OCI-LY1 (cell line): ENCODE results near the gene ARID3C.

Source experiments
- EZH2 ChIP-seq: fragments of 200-600 bp; sonication (generic), shearing (Covaris generic); IDR thresholded peaks from 2 replicates; pipeline ENCODE4 v1.8.0; 2017; ENCODE audit warnings: borderline replicate concordance, mixed run types, mild to moderate bottlenecking, antibody characterized with exemption, low read length, moderate library complexity, mixed read lengths
- TF ChIP-seq, protein P1 (sequence below): fragments of 200-600 bp; sonication (generic), shearing (Covaris generic); IDR thresholded peaks from 2 replicates; pipeline ENCODE4 v1.5.1; 2017; ENCODE audit warnings: mild to moderate bottlenecking, antibody characterized with exemption, low read length, moderate library complexity, mixed read lengths

DNA sequence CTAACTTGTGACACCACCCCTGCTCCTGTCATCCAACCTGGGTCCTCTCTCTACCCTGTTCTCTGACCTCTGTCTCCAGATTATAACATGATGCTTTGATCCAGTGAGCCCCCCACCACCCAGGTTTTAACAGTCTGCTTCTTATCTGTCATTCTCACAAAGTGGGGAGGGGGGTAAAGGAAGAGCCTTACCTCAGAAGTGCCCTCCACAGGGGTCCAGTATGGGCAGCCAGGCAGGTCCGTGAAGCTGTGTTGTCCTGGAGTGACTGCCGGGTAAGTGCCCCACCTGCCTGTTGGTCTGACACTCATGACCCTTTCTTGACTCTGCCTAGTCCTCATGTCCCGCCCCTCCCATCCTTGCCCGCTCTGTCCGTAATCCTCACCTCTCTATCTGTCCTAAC lies 26.5 kb upstream of the ARID3C start:
- TF ChIP-seq, protein P1, sequence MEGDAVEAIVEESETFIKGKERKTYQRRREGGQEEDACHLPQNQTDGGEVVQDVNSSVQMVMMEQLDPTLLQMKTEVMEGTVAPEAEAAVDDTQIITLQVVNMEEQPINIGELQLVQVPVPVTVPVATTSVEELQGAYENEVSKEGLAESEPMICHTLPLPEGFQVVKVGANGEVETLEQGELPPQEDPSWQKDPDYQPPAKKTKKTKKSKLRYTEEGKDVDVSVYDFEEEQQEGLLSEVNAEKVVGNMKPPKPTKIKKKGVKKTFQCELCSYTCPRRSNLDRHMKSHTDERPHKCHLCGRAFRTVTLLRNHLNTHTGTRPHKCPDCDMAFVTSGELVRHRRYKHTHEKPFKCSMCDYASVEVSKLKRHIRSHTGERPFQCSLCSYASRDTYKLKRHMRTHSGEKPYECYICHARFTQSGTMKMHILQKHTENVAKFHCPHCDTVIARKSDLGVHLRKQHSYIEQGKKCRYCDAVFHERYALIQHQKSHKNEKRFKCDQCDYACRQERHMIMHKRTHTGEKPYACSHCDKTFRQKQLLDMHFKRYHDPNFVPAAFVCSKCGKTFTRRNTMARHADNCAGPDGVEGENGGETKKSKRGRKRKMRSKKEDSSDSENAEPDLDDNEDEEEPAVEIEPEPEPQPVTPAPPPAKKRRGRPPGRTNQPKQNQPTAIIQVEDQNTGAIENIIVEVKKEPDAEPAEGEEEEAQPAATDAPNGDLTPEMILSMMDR = no peak
- TF ChIP-seq EZH2 = no peak
